Esophagus squamous epithelium (tissue), 5 donors: ENCODE measurements around the gene PDZRN4. TPM values are rescaled to one million over a fixed set of nuclear protein-coding genes. Genes with fewer than 3 reads are reported as not detected.

Experiments used
- DNase-seq: peaks from one replicate; lab custom pipeline; 2025; lab: John Stamatoyannopoulos, UW
- H3K27ac ChIP-seq, 4 donors: fragments of 200-600 bp; sonication (generic); one replicate each; pipeline ENCODE4 v1.5.1; 2016 to 2019; ENCODE audit warnings: mild to moderate bottlenecking in 1 of 4
- H3K27me3 ChIP-seq, 4 donors: fragments of 200-600 bp; sonication (generic); 1 replicate in 3 of 4; 2 replicates in 1 of 4; pipeline versions ENCODE4 v1.5.1 to v1.6.0; 2017 to 2021; ENCODE audit warnings: antibody characterized with exemption in 1 of 4
- H3K36me3 ChIP-seq, 3 donors: fragments of 200-600 bp; sonication (generic); one replicate each; pipeline ENCODE4 v1.5.1; 2016 to 2019
- H3K4me1 ChIP-seq, 3 donors: fragments of 200-600 bp; sonication (generic); one replicate each; pipeline ENCODE4 v1.5.1; 2017 to 2019
- H3K4me3 ChIP-seq, 4 donors: fragments of 200-600 bp; sonication (generic); 1 replicate in 3 of 4; 2 replicates in 1 of 4; pipeline ENCODE4 v1.5.1; 2016 to 2019; ENCODE audit warnings: mild to moderate bottlenecking in 2 of 4, moderate library complexity in 1 of 4
- H3K9me3 ChIP-seq, 3 donors: fragments of 200-600 bp; sonication (generic); one replicate each; pipeline ENCODE4 v1.5.1; 2016 to 2019
- CTCF ChIP-seq, 6 experiments: fragments of 450-650 bp in 4 of 6; fragments of 200-600 bp in 2 of 6; sonication (generic) in 2 of 6; IDR thresholded peaks; one replicate each; pipeline ENCODE4 v1.5.1; 2016 to 2019; ENCODE audit warnings: antibody characterized with exemption in 6 of 6, mild to moderate bottlenecking in 4 of 6, moderate library complexity in 4 of 6
- POLR2A ChIP-seq, 4 donors: fragments of 450-650 bp; IDR thresholded peaks; one replicate each; pipeline ENCODE4 v1.6.1; 2017; ENCODE audit warnings: antibody characterized with exemption in 4 of 4, mild to moderate bottlenecking in 4 of 4, moderate library complexity in 3 of 4
- WGBS, 2 donors: methylation state at CpG; one replicate each; pipeline ENCODE4 v1.1.5; 2018; 5-methylcytosine and 5-hydroxymethylcytosine counted together
- intact Hi-C: fragments of 100-400 bp; cut with DNase I; formaldehyde crosslinking; loops from one replicate; pipeline ENCODE4 v1.15.0; 2022
- total RNA-seq, 4 donors: library from RNA; depleted of rRNA; stranded (reverse); fragments of >200 nt; gene quantifications; one replicate each; pipeline ENCODE4 v1.1.0, GENCODE V29; 2016
- donor health status: DM: yes; HTN: yes; CAD: no.

The PDZRN4 gene
- total RNA-seq, 4 donors from 2014 or later: 0.31 to 22.5 (median 2.1) TPM

GRCh38 chr12:41466300-41466699, 278.2 kb downstream of the PDZRN4 start:
- WGBS, 2 donors: 58 to 69% methylated on average over 4 of the region's 4 CpGs
- DNase-seq: no peak
- TF ChIP-seq CTCF (IDR thresholded peaks at IDR 0.05): no peak
- TF ChIP-seq POLR2A (IDR thresholded peaks at IDR 0.05): no peak

GRCh38 chr12:41466802-41467201, 278.7 kb downstream of the PDZRN4 start:
- Histone ChIP-seq H3K27ac (no peak overlapping the region), H3K4me1 (no peaks in the 10 kb centered on the region), H3K4me3 (no peak overlapping the region), H3K9me3 (no peaks in the 10 kb centered on the region), H3K27me3 (no peaks in the 10 kb centered on the region), H3K36me3 (no peaks in the 10 kb centered on the region)
- TF ChIP-seq CTCF (IDR thresholded peaks at IDR 0.05) (no peak), POLR2A (IDR thresholded peaks at IDR 0.05) (no peak)
- intact Hi-C loops: no loop called here
- 84 to 85% methylated on average over 5 of the region's 5 CpGs for WGBS, 2 donors
- DNase-seq: no peak

More at GRCh38 chr12:41466300-41466699, 278.2 kb downstream of the PDZRN4 start:
- intact Hi-C loops: no loop called here
- H3K27me3 ChIP-seq: no peaks in the 10 kb centered on the region
- no peaks in the 10 kb centered on the region for H3K36me3 ChIP-seq
- H3K4me3 ChIP-seq: no peak overlapping the region
- H3K4me1 ChIP-seq: no peaks in the 10 kb centered on the region
- no peaks in the 10 kb centered on the region for H3K9me3 ChIP-seq
- no peak overlapping the region for H3K27ac ChIP-seq

- Histone ChIP-seq H3K27ac (no peak overlapping the region), H3K36me3 (no peaks in the 10 kb centered on the region), H3K9me3 (no peaks in the 10 kb centered on the region), H3K27me3 (no peaks in the 10 kb centered on the region), H3K4me1 (no peaks in the 10 kb centered on the region), H3K4me3 (no peak overlapping the region)
- WGBS, 2 donors: 91 to 94% methylated on average over 1 of the region's 1 CpG
- intact Hi-C loops: no loop called here
- TF ChIP-seq CTCF (IDR thresholded peaks at IDR 0.05) (no peak), POLR2A (IDR thresholded peaks at IDR 0.05) (no peak)
- no peak for DNase-seq
Measured at GRCh38 chr12:41467591-41468325, 279.6 kb downstream of the PDZRN4 start.

GRCh38 chr12:41468341-41468740, 280.2 kb downstream of the PDZRN4 start:
- no peaks in the 10 kb centered on the region for H3K27me3 ChIP-seq
- intact Hi-C loops: no loop called here
- no peak overlapping the region for H3K27ac ChIP-seq
- no peaks in the 10 kb centered on the region for H3K36me3 ChIP-seq
- DNase-seq: no peak
- TF ChIP-seq CTCF (IDR thresholded peaks at IDR 0.05) (no peak), POLR2A (IDR thresholded peaks at IDR 0.05) (no peak)
- H3K9me3 ChIP-seq: no peaks in the 10 kb centered on the region
- no peak overlapping the region for H3K4me3 ChIP-seq
- H3K4me1 ChIP-seq: no peaks in the 10 kb centered on the region
- 74 to 81% methylated on average over 3 of the region's 3 CpGs for WGBS, 2 donors

- WGBS, 2 donors: 63 to 68% methylated on average over 7 of the region's 7 CpGs
- intact Hi-C loops: no loop called here
- no peak overlapping the region for H3K4me3 ChIP-seq
Measured at GRCh38 chr12:41468756-41469155, 280.6 kb downstream of the PDZRN4 start.

More at GRCh38 chr12:41468756-41469155, 280.6 kb downstream of the PDZRN4 start:
- H3K9me3 ChIP-seq: no peaks in the 10 kb centered on the region
- H3K27me3 ChIP-seq: no peaks in the 10 kb centered on the region
- no peak for TF ChIP-seq POLR2A (IDR thresholded peaks at IDR 0.05)
- TF ChIP-seq CTCF (IDR thresholded peaks at IDR 0.05): no peak
- no peak overlapping the region for H3K27ac ChIP-seq
- DNase-seq: no peak
- no peaks in the 10 kb centered on the region for H3K4me1 ChIP-seq
- H3K36me3 ChIP-seq: no peaks in the 10 kb centered on the region
